HEK293 (cell line): ENCODE measurements around the gene ALOX5.

ENCODE experiments used
- CTCF ChIP-seq: fragments of 450-650 bp; formaldehyde crosslinking; IDR thresholded peaks from 2 replicates; pipeline ENCODE4 v1.5.1; 2016; ENCODE audit warnings: missing biosample characterization, missing genetic modification characterization
- YY1 ChIP-seq: fragments of 450-650 bp; formaldehyde crosslinking; IDR thresholded peaks from 2 replicates; pipeline ENCODE4 v1.5.1; 2018; ENCODE audit warnings: missing biosample characterization, missing genetic modification characterization
- ZBTB26 ChIP-seq: fragments of 450-650 bp; formaldehyde crosslinking; optimal IDR thresholded peaks from 2 replicates; pipeline ENCODE3; 2016; ENCODE audit warnings: missing biosample characterization, mild to moderate bottlenecking, missing genetic modification characterization
- ZFP37 ChIP-seq: fragments of 450-650 bp; formaldehyde crosslinking; IDR thresholded peaks from 2 replicates; pipeline ENCODE4 v1.5.1; 2016; ENCODE audit warnings: missing biosample characterization, missing genetic modification characterization
- ZNF274 ChIP-seq, 2 experiments: fragments of 200-500 bp in 1 of 2; fragments of 450-650 bp in 1 of 2; sonication (Bioruptor generic) in 1 of 2; formaldehyde crosslinking in 1 of 2; IDR thresholded peaks; 2 replicates each; pipeline versions ENCODE4 v1.5.1 to v1.6.1; 2014 to 2016; ENCODE audit warnings: borderline replicate concordance in 1 of 2, inconsistent platforms in 1 of 2, low read length in 1 of 2, missing biosample characterization in 1 of 2, missing genetic modification characterization in 1 of 2
- ZSCAN18 ChIP-seq: fragments of 450-650 bp; formaldehyde crosslinking; IDR thresholded peaks from 2 replicates; pipeline ENCODE4 v1.5.1; 2016; ENCODE audit warnings: missing biosample characterization, missing genetic modification characterization

- no peak for TF ChIP-seq ZFP37 (tag by site-specific recombination)
- no peak for TF ChIP-seq CTCF (tag by site-specific recombination)
- no peak for TF ChIP-seq ZSCAN18 (tag by site-specific recombination)
- TF ChIP-seq ZBTB26 (tag by site-specific recombination): no peak
- TF ChIP-seq YY1: no peak
- TF ChIP-seq ZNF274 (IDR thresholded peaks at IDR 0.05; ENCODE audit: low read length): no peak
- TF ChIP-seq ZNF274 (tag by site-specific recombination; IDR thresholded peaks at IDR 0.05; ENCODE audit: borderline replicate concordance): no peak
These were observed 66.6 kb downstream of the ALOX5 start for GRCh38 chr10:45440511-45441062.
